ENCODE measurements around the gene RAX.

The RAX gene

DNA sequence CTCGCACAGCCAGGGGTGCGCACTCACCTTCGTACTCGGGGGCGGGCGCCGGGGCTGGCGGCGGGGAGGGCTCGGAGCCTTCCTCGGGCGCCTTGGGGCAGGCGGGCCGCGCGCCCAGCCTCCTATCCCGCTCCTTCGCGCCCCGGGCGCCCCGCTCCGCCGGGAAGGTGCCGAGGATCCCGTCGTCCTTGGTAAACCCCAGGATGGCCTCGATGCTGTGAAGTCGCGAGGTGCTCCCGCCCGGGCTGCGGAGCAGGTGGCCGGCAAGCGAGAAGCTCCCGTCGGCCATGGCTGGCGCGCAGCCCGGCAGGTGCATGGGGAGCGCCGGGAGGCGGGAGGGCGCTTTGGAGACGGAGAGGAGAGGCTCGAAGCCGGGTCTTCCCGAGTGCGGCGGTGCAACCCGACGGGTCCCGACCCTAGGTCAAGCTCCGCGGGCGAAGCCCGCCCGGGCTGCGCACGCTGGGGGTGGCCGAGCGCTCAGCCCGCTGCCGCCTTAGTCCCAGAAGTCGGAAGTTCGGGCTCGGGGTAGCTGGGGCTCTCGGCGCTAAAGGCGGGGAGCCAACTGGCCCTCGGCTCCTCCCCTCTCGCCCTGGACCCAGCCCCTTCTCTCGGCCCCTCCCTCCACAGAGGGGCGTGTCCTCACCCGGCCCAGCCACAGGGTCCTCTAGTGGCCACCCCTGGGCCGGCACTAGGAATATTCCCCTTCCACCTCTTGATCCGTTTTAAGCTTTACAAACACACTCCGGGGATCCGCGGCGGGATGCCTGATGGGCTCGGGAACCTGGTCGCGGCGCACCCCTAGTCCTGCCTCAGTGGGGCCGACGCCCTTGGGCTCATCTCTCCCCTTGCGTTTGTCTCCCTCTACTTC lies at the start of gene RAX:
RAX (minus strand) TSS at position 564 of the 868 bp plus-strand sequence; CDS start at position 316, 248 bp downstream.
- in situ Hi-C loops (cut with MboI; ENCODE audit: low sequenced_read_pairs): no loop called here

DNA sequence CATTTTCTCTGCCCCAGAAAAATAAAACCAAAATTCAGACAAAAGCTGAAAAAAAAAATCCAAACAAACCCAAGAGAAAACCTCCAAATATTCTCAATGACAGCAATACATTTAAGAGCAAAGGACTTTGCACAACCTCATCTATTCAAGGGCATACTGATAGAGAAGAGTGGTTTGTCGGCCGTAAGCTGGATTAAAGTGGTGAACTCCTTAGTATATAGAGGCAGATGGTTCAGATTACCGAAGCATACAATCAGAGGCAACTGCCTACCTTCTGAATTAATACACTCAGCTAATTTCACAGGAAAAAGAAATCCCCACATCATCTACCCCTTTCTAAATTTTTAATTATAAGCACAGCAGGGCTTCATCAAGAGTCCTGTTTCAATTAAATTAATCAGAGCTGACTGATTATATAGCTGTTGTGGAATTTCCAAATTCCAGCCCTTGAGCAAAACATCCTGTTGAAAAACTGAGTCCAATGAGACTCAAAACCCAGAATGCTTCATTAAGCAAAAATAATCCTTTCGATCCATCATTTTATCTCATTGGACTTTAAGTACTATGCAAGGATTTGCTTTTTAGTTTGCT lies 45.3 kb upstream of the RAX start, which contains the start of gene CPLX4:
CPLX4 (minus strand) TSS at position 190 of the 591 bp plus-strand sequence; CDS start at position 3, 187 bp downstream.
- in situ Hi-C loops (cut with MboI; ENCODE audit: low sequenced_read_pairs): no loop called here

DNA sequence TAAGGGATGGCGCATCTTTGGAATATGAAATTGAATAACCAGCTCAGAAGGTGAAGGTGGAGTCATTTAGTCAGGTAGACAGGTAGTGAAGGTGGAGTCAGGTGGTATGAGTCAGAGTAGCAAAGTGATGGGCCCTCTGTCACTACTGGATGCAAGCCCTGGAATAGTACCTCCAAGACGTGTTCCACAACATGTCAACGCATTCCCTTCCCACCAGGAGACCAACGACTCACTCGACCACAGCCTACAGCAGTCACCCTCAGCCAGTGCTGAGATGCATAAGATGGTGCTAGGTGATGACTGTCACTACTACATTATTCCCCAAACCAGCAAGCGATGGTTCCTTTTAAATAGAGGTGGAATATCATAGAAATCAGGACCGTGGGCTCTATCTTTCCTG lies 38.4 kb upstream of the RAX start:
- in situ Hi-C loops (cut with MboI; ENCODE audit: low sequenced_read_pairs): no loop called here

DNA sequence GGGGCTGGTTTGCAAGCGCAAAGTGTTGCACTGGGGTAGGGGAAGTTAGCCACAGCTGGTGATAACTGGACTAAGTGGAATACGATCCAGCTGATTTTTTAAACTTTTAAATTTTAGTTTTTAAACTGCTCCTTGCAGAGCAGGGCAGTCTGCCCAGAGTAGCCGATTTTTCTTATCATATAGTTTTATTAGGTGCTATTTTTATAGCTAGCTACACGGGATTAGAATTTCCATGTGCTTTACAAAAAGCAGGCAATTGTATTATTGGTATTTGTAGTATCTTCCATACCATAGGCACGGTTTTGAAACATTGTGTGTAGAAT lies 35.6 kb upstream of the RAX start:
- in situ Hi-C loops (cut with MboI; ENCODE audit: low sequenced_read_pairs): no loop called here

DNA sequence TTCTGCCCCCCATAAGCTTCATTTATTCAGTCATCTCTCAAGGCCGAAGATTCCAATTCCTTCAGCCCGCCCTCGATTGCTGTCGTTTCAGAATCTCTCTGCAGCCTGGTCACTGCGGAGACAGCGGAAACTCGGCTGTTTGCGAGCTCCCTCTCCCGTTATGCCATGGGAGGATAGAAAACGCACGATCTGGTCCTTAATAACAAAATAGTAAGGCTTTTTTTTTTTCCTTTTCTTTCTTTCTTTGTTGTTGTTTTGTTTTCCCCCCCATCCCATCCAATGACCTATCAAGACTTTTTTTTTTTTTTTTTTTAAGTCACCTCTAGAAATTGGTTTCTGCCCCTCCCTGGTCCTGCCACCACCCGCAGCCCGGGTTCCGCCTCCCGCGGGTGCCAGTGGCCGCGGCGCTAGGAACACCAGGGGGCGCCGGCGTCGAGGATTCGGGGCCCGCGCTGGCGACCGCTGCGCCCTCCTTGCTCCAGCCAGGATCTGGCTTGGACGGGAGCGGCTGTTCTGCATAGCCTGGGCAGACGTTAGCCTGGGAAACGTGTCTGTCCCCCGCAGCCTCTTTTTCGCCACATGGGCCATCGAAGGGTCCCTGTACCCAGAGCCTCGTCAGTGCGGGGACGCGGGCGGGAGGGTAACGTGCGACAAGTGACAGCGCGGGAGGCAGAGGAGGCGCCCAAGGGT lies 35.1 kb upstream of the RAX start:
- in situ Hi-C loops (cut with MboI; ENCODE audit: low sequenced_read_pairs): no loop called here

DNA sequence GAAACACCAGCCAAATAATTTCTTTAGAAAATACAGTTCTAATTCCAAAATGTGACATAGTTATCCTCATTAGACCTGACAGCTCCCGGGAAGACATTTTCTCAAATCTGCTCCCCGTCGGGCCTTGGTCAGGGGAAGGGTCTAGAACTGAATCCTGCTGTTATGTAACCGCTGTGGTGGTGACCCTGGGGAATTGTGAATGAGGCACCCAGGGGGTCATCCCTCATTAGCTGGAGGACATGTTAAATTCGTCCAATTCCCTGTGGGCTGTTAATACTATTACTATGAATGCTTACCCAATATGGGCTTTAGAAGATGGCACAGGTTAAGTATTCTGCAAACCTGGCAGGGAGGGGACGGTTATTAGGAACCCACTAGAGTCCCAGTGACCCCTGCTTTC lies 33.4 kb upstream of the RAX start:
- in situ Hi-C loops (cut with MboI; ENCODE audit: low sequenced_read_pairs): no loop called here

DNA sequence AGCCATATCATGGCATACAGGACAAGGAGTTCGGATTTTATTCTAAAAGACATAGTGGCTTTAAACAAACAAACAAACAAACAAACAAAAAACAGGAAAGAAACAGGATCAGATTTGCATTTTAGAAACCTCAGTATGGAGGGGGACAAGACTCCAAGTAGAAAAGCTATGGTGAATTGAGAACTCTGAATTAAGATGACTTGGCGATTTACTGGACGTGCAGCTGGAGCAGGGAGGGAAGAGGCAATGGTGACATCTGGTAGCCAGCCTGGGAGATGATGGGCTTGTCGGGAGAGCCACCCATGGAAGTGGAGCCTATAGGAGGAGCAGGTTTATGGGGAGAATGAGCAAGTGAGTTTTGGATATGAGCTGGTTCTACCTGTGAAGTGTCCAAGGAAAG lies 32.0 kb upstream of the RAX start:
- in situ Hi-C loops (cut with MboI; ENCODE audit: low sequenced_read_pairs): no loop called here

DNA sequence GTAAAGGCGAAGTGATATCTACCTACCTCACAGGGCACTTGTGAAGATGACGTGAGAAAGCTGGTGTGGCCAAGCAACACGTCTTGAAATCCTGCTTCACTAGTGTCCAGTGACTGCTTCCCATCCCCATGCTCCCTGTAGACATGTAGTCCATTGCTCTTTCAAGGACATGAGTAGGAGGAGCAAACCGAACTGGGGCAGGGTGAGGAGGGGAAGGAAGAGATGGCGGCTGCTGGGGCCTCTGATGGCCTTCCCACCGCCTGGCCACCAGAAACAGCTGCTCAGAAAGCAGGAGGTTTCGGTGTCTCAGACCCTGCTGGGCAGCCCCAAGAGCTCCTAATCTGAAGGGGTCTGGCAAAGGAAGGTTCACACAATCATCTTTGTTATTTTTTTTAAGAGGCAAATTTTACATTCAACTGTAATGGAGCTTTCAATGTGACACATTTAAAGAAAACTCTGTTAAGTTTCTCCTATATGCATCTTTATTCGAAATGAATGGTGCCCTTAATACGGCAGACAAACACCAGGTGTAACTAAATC lies 30.5 kb upstream of the RAX start:
- in situ Hi-C loops (cut with MboI; ENCODE audit: low sequenced_read_pairs): no loop called here

DNA sequence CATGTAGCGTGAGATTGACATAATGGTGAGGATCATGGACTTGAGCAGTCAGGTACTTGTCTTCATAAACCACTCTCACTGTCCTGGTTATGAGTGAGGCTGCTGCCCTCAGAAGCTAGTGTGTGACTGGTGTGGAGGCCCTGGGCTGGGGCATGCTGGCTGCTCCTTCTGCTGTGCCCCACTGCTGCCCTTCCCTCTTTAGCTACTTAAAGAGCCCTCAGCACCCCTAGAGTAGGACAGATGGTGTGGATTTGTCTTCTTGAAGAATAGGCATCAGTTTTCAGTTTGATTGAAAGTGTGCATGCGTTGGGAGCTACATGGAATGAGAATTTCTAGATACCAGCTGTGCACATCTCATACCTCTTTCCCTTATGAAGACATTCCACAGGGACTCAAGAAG lies 29.8 kb upstream of the RAX start:
- in situ Hi-C loops (cut with MboI; ENCODE audit: low sequenced_read_pairs): no loop called here

DNA sequence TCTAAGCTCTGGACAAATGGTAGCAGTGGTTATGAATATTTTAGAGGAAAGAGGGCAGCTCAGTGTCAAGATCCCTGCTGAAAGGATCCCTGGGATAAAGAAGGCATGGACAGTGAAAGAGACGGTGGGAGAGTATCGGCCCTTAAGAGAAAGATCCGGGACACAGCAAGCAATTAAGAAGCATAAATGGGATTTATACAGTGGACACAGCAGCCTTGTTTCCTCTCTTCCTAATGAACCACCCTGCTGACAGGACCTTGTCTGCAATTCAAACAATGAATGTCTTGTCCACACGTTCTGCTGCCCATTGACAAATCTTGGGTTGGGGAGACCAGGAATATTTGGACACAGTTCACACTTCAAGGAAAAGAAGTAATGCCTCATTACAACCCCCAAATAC lies 28.7 kb upstream of the RAX start:
- in situ Hi-C loops (cut with MboI; ENCODE audit: low sequenced_read_pairs): no loop called here

DNA sequence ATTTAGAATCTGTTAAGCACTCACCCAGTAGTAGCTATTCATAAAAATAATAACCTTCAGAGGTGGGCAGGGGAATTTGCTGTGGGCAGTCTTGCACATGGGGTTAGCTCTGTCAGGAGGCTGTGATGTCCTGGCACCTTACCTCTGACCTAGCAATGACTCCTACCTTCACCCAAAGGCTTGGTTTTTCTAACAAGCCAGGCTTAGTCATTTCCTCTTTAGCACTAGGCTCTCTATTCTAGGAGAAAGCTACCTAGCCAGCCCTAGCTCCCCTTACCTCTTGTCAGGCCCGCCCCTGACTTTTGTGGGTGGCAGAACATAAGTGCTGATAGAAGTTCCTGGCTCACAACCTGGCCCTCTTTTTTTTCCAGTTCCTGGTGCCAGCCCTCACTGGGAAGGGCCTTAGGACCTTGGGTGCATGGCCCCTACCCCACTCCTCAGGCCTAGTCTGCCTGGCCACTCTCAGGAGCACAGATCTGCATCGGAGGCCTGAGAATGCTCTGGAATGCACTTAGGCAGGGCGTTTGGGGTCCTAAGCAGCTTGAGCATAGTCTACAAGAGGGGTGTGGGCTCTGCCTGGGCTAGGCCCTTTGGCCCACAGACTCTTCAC lies 27.5 kb upstream of the RAX start:
- in situ Hi-C loops (cut with MboI; ENCODE audit: low sequenced_read_pairs): no loop called here

DNA sequence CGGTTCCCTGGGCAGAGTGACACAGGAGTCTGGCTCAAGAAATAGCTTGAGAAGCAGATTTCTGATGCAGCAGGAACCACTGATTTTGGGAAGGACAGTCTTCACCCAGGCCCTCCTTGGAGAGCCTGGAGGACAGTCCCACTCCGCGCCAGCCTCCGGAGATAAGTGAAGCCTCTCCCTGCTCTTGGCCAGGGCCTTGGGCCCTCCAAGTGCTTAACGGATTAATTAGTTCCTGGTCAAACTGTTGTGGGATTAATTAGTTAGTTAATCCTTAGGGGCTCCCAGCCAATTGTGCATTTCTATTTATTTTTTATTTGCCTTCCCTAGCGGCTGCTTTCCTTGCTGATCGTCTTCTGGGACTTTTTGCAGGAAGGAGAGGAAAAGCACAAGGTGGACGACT lies 25.6 kb upstream of the RAX start:
- in situ Hi-C loops (cut with MboI; ENCODE audit: low sequenced_read_pairs): no loop called here

DNA sequence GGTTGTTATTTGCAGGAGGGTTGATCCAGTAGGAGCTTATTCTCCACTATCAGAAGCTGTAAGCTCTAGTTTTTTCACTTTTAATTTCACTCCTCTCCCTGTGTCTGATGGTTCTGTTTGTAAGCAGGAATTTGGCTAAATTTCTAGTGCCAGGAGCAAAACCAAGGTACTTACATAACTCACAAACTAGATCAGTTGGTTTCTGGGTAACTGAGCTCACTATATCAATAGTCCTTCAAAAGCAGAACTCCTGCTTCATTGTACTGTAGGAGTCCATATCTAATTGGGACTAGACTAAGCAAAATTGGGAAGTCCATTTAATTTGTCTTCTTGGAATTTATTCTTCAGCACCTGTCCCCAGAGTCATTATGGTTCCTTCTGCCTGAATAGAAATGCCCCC lies 20.1 kb upstream of the RAX start:
- in situ Hi-C loops (cut with MboI; ENCODE audit: low sequenced_read_pairs): no loop called here

DNA sequence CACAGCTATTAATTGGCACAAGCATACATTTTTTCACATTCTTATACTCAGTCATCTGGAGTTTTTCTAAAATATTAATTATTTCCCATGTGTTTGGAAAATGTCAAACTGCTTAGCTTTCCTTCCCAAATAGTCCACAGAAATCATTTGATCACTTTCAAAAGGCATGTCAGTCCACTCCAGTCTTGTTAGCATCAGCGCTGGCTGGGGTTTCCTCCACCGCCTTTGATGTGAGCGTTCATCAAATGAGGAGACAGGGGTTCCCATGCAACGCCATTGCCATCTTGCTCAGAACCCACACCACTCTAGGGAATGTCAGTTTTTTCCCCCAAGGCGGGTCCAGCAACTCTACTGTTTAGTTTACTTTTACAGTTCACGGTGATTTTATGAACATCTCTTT lies 13.1 kb upstream of the RAX start:
- in situ Hi-C loops (cut with MboI; ENCODE audit: low sequenced_read_pairs): no loop called here

DNA sequence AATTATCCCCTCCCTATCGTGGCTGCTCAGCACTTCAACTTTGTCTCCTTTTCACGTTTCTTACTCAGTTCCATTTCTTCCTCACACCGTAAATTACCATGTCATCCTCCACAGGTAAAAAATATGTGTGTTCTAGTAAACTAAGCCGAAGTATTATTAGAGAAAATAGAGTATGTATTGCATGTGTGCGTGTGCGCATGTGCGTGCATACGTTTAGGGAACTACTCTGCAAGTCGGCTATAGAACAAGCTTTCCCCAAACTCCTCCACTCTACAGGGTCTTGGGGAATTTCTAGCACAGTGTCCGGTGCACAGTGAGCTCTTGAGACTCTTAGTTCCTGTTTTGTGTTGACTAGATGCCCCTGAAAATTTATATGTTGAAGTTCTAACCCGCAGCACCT lies 9.1 kb upstream of the RAX start:
- in situ Hi-C loops (cut with MboI; ENCODE audit: low sequenced_read_pairs): no loop called here

DNA sequence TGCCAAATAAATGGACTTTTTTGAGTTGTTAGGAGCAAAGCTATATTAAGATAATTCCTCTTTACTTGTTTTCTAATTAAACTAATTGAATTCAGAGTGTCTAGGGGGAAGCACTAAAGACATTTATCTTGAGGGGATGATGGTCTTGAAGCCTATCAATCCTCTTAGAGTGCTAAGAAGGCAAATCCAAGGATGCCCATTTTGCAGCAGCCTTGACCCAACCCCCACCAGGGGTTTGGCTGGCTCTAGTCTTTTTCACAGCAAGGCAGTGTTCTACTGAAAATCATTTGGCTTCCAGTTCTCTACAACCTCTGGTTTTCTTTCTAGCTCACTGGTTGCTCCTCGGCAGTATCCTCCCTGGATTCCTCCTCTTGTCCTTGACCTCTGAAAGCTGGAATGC lies 6.5 kb upstream of the RAX start:
- in situ Hi-C loops (cut with MboI; ENCODE audit: low sequenced_read_pairs): no loop called here

DNA sequence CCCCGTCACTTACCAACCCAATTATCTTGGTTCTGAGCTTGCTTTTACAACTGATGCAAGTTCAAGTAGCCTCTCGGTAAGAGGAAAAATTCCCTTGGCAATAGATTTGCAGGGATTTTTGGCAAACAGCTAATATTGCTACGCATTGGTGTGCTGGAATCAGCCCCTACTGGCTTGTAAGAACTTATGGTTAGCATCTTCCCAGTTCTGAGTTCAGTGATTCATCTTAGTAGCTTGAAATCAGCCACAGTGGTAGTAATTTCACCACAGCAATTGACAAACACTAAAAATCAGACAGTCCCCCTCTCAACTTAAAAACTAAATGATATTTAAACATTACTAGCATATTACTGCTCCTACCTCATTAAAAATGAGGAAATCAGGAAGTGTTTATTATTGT lies 5.9 kb upstream of the RAX start:
- in situ Hi-C loops (cut with MboI; ENCODE audit: low sequenced_read_pairs): no loop called here

DNA sequence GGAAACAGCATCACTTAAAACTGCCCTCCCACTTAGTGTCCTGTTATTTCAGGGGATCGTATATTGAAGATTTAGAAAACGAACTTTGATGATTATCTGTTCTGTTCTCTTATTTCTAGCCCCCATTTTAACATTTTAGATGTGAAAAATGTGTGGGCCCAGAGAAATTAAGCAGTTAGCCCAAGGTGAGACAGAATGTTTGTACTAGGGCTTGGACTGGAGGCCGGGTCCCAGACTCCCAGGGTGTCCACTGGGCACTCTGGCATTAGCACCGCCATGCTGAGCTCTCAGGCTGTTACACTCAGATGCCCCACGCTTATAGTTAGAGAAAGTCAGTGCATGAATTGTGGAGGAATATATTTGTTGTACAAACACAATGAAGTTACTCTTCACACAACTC lies 5.5 kb upstream of the RAX start:
- in situ Hi-C loops (cut with MboI; ENCODE audit: low sequenced_read_pairs): no loop called here

DNA sequence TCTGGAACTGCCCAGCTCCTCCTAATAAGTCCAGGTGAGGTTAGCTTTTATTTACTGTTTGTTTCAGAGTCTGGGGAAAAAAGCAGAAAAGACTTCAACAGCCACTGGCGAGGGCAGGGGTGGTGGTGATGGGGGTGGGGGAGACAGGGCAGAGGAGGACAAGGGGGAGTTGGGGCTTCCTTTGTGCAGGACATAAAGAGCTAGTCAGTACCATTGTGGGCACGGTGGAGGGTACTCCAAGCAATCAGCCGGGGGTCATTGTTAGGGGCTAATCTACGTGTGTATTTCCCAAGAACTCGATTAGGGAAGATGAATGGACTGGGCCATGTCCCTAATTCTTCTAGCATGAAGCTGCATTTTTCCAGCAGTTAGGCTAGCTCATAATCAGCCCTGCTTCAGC lies 2.8 kb upstream of the RAX start:
- in situ Hi-C loops (cut with MboI; ENCODE audit: low sequenced_read_pairs): no loop called here

DNA sequence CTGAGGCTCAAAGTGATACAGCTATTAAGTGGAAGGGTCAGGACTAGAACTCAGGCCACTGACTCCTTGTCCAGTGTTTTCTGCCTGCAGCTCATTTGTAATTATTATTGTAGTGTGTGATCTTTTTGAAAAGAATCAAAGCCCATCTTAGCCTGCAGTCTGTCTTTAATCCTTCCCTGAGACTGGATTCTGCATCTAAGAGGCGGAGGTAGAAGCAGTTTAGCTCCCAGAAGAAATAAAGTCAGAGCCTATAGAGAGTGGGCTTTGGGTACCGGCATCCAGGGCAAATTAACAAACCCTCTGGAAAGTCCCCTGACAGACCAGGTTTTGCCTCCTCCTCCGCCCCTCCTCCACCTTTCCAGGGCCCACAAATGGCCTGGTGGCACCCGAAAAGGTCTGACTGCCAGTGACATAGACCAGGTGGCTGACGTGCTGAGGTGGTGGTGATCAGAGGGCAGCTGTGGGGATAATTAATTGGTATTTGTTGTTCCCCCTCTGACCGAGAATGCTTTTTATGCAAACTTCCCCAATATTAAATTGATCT lies 2.2 kb upstream of the RAX start:
- in situ Hi-C loops (cut with MboI; ENCODE audit: low sequenced_read_pairs): no loop called here

DNA sequence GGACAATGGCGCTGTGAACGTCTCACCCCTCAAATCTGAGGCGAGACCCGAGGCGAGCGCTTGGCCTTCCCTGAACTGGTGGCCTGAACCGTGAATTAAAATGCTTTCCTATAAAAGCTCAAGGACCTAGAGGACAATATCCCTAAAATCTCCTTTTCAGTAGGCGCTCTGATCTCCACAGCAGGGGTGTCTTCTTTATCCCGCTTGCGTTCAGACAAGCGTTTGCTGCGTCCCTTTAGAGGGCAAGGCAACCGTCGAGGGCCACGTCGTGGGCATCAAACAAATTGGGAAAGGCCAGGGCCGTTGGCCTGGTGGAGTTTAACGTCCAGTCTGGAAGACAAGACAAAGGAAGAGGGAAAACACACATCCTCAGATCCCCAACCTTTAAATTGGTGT lies 1.3 kb upstream of the RAX start:
- in situ Hi-C loops (cut with MboI; ENCODE audit: low sequenced_read_pairs): no loop called here
